Endometrium (tissue), 2 donors: Measurements from ENCODE around the gene ITGB1BP2.
A peak's percentile ranks its signal among the peaks of the same experiment; 100 is the strongest.
"Not testable (repeated sequence)": the region's sequence is repeated elsewhere in the genome, so short reads cannot be mapped to it uniquely, and the experiment has no call there.

Experiments
- FAIRE-seq: peaks from 2 replicates; lab custom pipeline; 2012; peaks lifted over from hg19 to GRCh38; lab: Jason Lieb, UNC
- donor health status: control.
- donor health status: control.

The ITGB1BP2 gene

DNA sequence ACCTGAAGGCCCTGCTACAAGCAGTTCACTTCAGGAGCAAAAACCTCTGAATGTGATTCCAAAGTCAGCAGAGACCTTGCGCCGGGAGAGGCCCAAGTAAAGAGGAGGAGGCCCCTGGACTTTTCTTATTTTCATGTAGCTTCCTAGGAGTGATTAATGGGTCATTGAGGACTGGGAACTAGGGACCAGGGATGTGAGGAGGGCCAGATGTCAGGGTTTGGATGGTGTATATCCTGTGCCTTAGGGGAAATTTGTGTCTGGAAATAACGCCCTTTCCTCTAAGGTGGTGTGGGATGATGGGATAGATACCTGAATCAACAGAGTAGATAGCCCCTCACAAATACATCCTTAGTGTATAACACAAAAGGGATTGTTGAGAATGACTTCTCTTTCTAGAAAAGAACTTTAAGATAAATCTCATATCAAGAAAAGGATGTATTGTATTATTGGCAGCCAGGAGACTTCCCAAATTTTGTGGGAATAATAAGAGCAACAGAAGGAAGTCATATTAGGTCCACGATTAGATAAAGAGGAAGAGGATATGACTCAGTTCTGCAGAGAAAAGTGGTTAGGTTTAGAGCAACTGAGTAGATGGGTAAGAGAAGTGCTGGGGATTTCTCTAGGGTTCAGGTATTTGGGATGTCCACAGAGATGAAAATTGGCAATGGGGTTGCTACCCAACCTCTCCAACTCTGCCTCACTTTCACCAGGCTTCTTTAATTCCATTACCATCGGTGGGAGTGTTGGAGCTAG is 1.1 kb downstream of the ITGB1BP2 start:
- no peak for FAIRE-seq

DNA sequence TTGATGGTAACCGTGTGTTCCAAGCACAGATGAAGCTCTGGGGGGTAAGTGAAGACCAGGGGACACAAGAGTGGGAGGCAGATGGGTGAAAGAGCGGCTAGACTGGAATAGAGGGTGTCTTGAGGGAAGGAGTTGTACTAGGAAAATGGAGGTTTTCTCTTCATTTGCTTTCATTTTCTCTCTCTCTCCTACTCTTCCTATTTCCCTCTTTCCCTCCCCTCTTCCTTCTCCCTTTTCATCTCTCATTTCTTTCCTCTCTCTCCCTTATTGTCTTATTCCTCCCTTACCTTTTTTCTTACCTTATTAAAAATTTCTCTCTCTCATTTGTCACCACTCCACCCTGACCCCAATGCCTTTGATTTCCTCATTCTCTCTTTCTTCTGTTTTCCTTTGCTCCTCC is 3.0 kb downstream of the ITGB1BP2 start:
- FAIRE-seq, result no peak

DNA sequence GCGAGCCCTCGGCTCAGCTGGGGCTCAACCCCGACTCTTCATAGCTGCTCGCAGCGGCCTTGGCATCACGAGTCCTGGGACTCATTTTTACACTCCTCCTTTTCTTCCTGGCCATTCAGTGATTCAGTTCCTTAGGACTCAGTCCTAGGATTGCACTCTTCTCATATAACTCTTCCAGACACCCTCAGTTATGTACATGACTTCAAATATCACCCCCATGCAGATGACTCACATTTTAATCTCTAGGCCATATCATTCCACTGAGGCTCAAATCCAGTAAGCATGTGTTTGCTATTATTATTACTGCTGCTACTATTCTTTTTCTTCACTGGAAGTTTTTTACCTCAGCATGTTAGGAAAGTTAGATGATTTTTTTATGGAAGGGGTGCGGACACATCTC is 14.4 kb downstream of the ITGB1BP2 start:
- FAIRE-seq, result no peak

DNA sequence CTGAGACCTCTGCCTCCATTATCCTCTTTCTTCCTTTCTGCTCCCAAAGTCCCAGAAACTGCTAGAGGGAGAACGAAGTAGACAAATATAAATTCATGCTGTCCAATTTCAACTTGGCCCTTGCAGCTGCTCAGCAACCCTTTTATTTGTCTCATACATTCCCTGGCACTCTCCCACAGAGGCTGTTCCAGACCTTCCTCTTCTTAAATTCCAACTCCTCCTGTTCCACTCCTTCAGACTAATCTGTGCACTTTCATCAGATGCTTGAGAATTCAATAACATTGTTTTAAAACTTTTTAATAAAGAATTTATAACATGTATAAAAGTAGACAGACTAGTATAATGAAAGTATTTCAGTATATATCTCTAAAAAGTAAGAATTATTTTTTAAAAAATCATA is 15.4 kb downstream of the ITGB1BP2 start:
- peak; percentile 26 for FAIRE-seq

DNA sequence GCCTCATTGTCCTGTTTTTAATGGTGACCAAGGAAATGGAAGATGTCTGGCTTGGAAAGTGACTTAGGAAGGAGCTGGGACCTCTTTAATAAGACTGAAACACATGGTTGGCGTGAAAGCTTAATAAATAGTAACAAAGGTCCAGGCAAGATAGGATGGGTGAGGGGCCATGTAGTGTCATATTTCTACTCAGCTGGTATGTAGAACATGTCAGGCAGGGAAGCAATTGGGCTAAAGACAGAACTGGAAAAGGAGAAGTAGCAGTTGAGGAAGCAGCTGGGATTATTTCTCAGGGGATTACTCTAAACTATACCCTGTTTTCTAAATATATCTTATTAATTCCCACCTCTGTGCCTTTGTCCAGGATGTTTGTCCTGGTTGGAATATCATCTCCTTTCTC is 18.6 kb downstream of the ITGB1BP2 start:
- FAIRE-seq, result no peak

DNA sequence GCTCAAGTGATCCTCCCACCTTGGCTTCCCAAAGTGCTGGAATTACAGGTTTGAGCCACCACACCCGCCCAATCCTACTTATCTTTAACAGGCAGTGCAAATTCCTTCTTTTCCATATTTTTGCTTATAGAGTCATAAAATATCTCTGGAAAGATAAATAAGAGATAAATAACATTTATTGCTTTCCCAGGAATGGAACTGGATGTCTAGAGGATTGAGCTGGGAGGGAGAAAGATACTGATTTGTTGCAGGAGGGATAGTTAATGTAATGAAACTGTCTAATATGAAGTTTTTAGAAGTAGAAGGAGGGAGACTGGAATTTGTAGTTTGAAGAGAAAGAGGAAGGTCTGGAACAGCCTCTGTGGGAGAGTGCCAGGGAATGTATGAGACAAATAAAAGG is 20.2 kb downstream of the ITGB1BP2 start:
- FAIRE-seq, result peak; percentile 84

DNA sequence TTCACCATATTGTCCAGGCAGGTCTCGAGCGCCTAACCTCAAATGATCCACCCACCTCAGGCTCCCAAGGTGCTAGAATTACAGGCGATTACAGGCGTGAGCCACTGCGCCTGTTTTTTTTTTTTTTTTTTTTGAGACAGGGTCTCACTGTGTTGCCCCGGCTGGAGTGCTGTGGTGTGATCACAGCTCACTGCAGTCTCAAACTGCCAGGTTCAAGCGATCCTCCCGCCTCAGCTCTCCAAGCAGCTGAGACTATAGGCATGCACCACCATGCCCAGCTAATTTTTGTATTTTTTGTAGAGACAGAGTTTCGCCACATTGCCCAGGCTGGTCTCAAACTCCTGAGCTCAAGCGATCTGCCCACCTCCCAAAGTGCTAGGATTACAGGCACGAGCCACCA is 22.9 kb downstream of the ITGB1BP2 start:
- FAIRE-seq, result not testable (repeated sequence)

DNA sequence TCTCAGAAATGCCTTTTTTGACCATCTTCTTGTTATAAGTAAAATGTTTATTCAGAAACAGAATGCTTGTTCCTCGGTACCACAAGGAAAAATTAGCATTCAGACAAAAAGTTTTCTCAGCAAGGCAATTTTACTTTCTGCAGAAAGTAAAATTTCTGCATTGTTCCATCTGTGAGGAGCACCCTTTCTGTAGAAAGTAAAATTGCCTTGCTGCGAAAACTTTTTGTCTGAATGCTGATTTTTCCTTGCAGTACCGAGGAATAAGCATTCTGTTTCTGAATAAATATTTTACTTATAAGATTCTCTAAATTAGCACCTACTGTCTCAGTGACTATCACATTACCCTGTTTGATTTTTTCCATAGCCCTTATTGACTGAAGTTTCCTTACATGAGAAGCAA is 24.8 kb downstream of the ITGB1BP2 start:
- FAIRE-seq, result no peak

DNA sequence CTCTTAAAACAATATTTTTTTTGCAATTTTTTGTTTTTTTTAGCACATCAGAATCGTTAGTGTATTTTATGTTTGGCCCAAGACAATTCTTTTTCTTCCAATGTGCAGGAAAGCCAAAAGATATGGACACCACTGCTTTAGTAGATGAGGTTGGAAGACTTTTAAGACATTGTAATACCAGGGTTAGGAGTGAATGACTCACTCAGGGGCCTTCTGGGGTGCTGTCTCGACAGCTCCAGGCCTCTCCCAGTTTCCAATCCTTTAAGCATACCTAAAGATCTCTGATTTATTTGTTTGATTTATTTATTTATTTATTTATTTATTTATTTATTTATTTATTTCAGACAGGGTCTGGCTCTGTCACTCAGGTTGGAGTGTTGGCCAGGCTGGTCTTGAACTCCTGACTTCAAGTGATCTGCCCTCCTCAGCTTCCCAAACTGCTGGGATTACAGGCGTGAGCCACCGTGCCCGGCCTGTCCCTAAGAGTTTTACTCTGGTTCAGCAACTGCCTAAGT is 47.7 kb downstream of the ITGB1BP2 start:
- FAIRE-seq, result not testable (repeated sequence)

DNA sequence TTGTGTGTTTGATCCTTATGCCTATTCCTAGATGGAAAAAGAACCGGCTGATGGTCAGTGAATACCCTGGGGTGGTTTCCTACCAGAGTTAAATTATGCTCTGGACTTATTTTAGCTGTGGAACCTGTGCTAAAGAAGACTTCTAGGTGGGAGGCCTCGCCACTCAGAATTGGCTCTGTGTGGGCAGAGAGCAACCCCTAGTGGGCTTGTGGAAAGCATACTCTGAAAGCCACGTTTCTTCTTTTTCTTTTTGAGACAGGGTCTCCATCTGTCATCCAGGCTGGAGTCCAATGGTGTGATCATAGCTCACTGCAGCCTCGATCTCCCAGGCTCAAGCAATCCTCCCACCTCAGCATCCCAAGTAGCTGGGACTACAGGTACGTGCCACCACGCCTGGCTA is 48.3 kb downstream of the ITGB1BP2 start:
- FAIRE-seq, result not testable (repeated sequence)

DNA sequence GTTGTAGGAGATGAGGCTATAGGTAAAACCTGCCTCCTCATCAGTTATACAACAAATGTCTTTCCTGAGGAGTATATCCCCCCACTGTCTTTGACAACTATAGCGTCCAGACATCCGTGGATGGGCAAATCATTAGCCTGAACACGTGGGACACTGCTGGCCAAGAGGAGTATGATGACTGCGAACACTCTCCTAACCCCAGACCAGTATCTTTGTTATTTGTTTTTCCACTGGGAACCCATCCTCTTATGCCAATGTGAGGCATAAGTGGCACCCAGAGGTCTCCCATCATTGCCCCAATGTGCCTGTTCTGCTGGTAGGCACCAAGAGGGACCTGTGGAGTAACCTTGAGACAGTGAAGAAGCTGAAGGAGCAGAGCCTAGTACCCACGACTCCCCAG is 50.9 kb downstream of the ITGB1BP2 start:
- FAIRE-seq, result not testable (repeated sequence)
